ENCODE measurements around the gene TSPAN7.

Gene TSPAN7

DNA sequence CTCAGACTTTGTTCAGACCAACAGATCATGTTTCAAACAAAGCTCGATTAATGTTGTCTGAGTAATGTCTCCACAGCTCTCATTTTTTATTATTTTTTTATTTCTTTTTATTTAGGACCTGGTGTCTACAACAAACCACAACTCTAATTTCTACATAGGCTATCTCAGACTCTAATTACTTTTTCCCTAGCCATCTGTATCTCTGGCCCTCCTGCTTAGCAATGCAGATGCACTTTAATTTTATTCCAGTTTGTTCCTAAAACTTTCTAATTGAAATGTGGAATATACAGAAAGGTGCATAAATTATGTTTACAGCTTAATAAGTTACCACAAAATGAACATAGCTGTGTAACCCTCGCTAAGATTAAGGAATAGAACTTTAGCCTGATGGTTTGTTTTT, 120.8 kb downstream of the TSPAN7 start:
- Histone ChIP-seq H2AFZ (ENCODE audit: low read depth, low read length) (no peak overlapping the region), H3K4me1 (ENCODE audit: insufficient read depth, low read length) (no peaks in the 10 kb centered on the region), H3K4me3 (ENCODE audit: low read length) (no peak overlapping the region), H3K36me3 (ENCODE audit: insufficient read depth, low read length) (no peaks in the 10 kb centered on the region), H3K9me3 (ENCODE audit: low read length) (no peaks in the 10 kb centered on the region), H3K27me3 (ENCODE audit: insufficient read depth, low read length) (peaks cover 10% of the 10 kb centered on the region)

GRCh38 chrX:38692961-38693360, 131.6 kb downstream of the TSPAN7 start:
- Histone ChIP-seq H3K4me3 (ENCODE audit: low read length) (no peak overlapping the region), H3K9me3 (ENCODE audit: low read length) (no peaks in the 10 kb centered on the region), H3K4me1 (ENCODE audit: insufficient read depth, low read length) (no peaks in the 10 kb centered on the region), H2AFZ (ENCODE audit: low read depth, low read length) (no peak overlapping the region), H3K36me3 (ENCODE audit: insufficient read depth, low read length) (no peaks in the 10 kb centered on the region), H3K27me3 (ENCODE audit: insufficient read depth, low read length) (no peaks in the 10 kb centered on the region)

DNA sequence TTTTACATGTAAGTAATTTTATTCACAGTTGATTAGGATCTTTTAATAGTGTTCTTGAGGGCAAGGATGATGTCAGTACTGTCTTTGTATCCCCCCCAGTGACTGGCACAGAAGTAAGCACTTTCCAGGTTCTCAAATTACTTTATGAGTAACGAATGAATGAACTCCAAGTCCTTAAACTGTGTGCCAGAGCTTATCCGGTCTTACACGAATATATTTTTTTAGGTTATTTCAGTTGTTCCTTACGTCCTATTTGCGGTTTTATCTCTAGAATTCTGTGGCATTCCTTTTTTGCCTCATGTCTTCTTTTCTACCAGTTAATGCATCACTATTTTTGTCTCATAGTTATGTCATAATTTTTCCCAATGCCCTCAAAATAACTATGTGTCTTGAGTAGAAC, 133.1 kb downstream of the TSPAN7 start:
- Histone ChIP-seq H3K4me1 (ENCODE audit: insufficient read depth, low read length) (no peaks in the 10 kb centered on the region), H3K4me3 (ENCODE audit: low read length) (no peak overlapping the region), H2AFZ (ENCODE audit: low read depth, low read length) (no peak overlapping the region), H3K27me3 (ENCODE audit: insufficient read depth, low read length) (no peaks in the 10 kb centered on the region), H3K9me3 (ENCODE audit: low read length) (no peaks in the 10 kb centered on the region), H3K36me3 (ENCODE audit: insufficient read depth, low read length) (no peaks in the 10 kb centered on the region)

DNA sequence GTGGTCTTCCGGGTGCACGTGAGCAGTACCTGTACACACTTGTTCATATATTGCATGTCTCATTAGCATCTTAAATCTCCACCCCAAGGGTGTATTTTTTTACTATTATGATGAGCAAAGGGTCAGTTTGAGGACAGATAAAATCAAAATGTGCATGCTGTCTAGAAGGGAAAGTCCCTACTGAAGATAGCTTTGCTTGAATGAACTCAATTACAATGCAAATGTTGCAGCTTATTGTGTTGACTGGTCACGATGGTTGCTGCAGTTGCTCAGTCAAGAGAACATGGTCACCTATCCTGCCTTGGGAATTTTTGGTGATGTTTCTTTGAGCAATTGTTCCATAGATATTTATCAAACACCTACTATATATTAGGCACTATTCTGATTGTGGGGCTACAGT, 136.1 kb downstream of the TSPAN7 start:
- H2AFZ ChIP-seq (ENCODE audit: low read depth, low read length) = no peak overlapping the region
- no peaks in the 10 kb centered on the region for H3K9me3 ChIP-seq (ENCODE audit: low read length)
- H3K4me1 ChIP-seq (ENCODE audit: insufficient read depth, low read length) = peaks cover 4% of the 10 kb centered on the region
- no peak overlapping the region for H3K4me3 ChIP-seq (ENCODE audit: low read length)
- no peaks in the 10 kb centered on the region for H3K27me3 ChIP-seq (ENCODE audit: insufficient read depth, low read length)
- no peaks in the 10 kb centered on the region for H3K36me3 ChIP-seq (ENCODE audit: insufficient read depth, low read length)

DNA sequence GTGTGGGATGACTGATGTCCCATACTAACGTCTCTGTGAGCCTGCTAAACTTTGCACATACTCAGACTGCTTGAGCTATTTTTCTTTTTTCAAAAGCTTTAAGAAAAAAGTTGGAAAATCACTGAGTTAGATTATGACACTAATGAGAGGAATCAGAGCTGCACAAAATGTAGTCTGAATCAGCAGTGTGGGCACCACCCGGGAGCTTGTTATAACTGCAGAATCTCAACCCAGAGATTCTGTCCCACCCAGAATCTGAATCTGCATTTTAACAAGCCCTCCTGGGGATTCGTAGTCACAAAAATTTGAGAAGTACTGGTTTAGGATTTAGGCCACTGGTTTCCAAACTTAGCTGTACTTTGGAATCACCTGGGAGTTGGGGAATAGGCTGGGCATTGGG, 137.8 kb downstream of the TSPAN7 start:
- Histone ChIP-seq H2AFZ (ENCODE audit: low read depth, low read length) (no peak overlapping the region), H3K36me3 (ENCODE audit: insufficient read depth, low read length) (no peaks in the 10 kb centered on the region), H3K4me1 (ENCODE audit: insufficient read depth, low read length) (peaks cover 4% of the 10 kb centered on the region), H3K9me3 (ENCODE audit: low read length) (no peaks in the 10 kb centered on the region), H3K4me3 (ENCODE audit: low read length) (no peak overlapping the region), H3K27me3 (ENCODE audit: insufficient read depth, low read length) (peaks cover 2% of the 10 kb centered on the region)

DNA sequence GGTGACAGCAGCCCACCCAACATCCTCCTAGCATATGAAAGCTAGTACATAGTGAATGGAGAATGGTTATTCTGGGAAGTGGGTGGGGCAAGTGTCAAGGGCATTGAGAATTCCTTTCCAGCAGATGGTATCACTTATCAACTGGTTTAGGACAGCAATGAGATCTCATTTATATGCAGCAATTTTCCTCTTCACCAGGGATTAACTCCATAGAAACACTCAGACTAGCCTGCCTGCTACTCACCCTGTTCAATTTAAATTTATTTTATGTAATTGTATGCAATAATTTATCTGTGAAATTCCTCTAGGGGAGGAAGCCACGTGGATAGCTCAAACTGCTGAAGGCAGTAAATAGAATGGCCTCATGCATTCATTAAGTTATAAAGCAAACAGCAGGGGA, 138.4 kb downstream of the TSPAN7 start:
- Histone ChIP-seq H3K4me1 (ENCODE audit: insufficient read depth, low read length) (peaks cover 4% of the 10 kb centered on the region), H3K9me3 (ENCODE audit: low read length) (no peaks in the 10 kb centered on the region), H3K27me3 (ENCODE audit: insufficient read depth, low read length) (peaks cover 2% of the 10 kb centered on the region), H2AFZ (ENCODE audit: low read depth, low read length) (no peak overlapping the region), H3K4me3 (ENCODE audit: low read length) (no peak overlapping the region), H3K36me3 (ENCODE audit: insufficient read depth, low read length) (no peaks in the 10 kb centered on the region)

DNA sequence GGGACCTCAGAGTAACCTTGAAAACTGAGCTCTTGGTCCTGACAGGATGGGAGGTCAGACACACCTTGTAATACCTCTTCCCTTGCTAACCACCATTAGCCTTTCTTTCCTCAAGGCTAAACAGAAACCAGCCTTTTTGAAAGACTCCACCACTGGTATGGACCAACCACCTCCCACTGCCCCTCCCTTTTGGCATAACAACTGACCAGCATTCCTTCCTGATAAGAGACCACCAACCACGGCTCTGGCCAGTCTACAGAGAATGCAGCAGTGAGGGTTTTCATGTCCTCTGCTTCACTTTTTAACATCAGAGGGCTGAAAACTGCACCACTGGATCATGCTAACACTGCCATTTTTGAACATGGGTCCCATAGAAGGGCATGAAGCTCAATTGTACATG, 139.7 kb downstream of the TSPAN7 start:
- Histone ChIP-seq H3K9me3 (ENCODE audit: low read length) (no peaks in the 10 kb centered on the region), H3K27me3 (ENCODE audit: insufficient read depth, low read length) (peaks cover 2% of the 10 kb centered on the region), H2AFZ (ENCODE audit: low read depth, low read length) (no peak overlapping the region)

GRCh38 chrX:38704146-38704882, 143.0 kb downstream of the TSPAN7 start:
- H2AFZ ChIP-seq (ENCODE audit: low read depth, low read length) = no peak overlapping the region
- H3K4me3 ChIP-seq (ENCODE audit: low read length) = no peak overlapping the region
- no peaks in the 10 kb centered on the region for H3K36me3 ChIP-seq (ENCODE audit: insufficient read depth, low read length)
- peaks cover 4% of the 10 kb centered on the region for H3K4me1 ChIP-seq (ENCODE audit: insufficient read depth, low read length)
- H3K9me3 ChIP-seq (ENCODE audit: low read length) = no peaks in the 10 kb centered on the region
- H3K27me3 ChIP-seq (ENCODE audit: insufficient read depth, low read length) = peaks cover 2% of the 10 kb centered on the region

More for the DNA sequence above, 139.7 kb downstream of the TSPAN7 start:
- peaks cover 4% of the 10 kb centered on the region for H3K4me1 ChIP-seq (ENCODE audit: insufficient read depth, low read length)
- H3K4me3 ChIP-seq (ENCODE audit: low read length) = no peak overlapping the region
- no peaks in the 10 kb centered on the region for H3K36me3 ChIP-seq (ENCODE audit: insufficient read depth, low read length)

- H2AFZ ChIP-seq (ENCODE audit: low read depth, low read length) = no peak overlapping the region
- no peaks in the 10 kb centered on the region for H3K27me3 ChIP-seq (ENCODE audit: insufficient read depth, low read length)
- H3K9me3 ChIP-seq (ENCODE audit: low read length) = no peaks in the 10 kb centered on the region
- no peak overlapping the region for H3K4me3 ChIP-seq (ENCODE audit: low read length)
- no peaks in the 10 kb centered on the region for H3K36me3 ChIP-seq (ENCODE audit: insufficient read depth, low read length)
- no peaks in the 10 kb centered on the region for H3K4me1 ChIP-seq (ENCODE audit: insufficient read depth, low read length)
Observed at GRCh38 chrX:38717871-38718270, 156.5 kb downstream of the TSPAN7 start.

DNA sequence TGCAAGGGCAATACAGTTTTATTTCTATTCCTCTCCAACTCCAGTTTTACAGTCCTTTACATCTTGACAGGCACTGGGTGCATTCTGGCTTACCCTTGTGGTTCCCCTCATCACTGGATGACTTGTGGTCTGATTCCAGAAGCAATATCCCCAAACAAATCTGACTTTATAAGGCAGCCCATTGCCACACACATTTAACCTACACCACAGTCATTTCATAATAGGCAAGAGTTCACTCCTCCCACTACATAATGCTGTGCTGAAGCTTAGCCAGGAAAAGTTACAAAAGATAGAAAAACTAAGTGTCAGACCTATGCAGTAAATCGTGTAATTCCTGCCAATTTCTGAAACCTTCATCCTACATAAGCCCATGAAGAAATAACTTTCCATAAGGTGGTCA, 157.0 kb downstream of the TSPAN7 start:
- no peaks in the 10 kb centered on the region for H3K9me3 ChIP-seq (ENCODE audit: low read length)
- H3K4me1 ChIP-seq (ENCODE audit: insufficient read depth, low read length) = no peaks in the 10 kb centered on the region
- H3K4me3 ChIP-seq (ENCODE audit: low read length) = no peak overlapping the region
- no peaks in the 10 kb centered on the region for H3K36me3 ChIP-seq (ENCODE audit: insufficient read depth, low read length)
- H3K27me3 ChIP-seq (ENCODE audit: insufficient read depth, low read length) = no peaks in the 10 kb centered on the region
- H2AFZ ChIP-seq (ENCODE audit: low read depth, low read length) = no peak overlapping the region

DNA sequence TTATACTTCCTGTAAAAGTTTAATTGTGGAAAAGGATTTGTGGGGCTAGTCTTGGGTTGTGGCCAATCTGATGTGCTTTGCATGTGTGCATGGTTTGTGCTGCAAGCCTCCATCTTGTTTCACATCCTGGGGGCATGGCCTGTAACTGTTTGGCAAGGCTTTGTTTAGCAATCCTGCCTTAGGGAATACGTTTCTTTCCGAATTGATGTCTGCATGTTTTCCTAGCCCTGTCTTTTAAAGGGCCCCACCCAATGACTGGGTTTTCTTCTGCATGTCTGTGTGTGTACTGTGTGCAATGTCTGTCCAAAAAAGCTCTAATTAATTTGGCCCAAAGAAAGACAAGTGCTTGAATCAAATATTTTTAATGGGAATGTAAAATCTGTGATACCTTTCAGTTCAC, 165.3 kb downstream of the TSPAN7 start:
- no peak overlapping the region for H3K4me3 ChIP-seq (ENCODE audit: low read length)
- H3K4me1 ChIP-seq (ENCODE audit: insufficient read depth, low read length) = no peaks in the 10 kb centered on the region
- H3K27me3 ChIP-seq (ENCODE audit: insufficient read depth, low read length) = no peaks in the 10 kb centered on the region
- H3K36me3 ChIP-seq (ENCODE audit: insufficient read depth, low read length) = no peaks in the 10 kb centered on the region
- H2AFZ ChIP-seq (ENCODE audit: low read depth, low read length) = no peak overlapping the region
- H3K9me3 ChIP-seq (ENCODE audit: low read length) = no peaks in the 10 kb centered on the region

DNA sequence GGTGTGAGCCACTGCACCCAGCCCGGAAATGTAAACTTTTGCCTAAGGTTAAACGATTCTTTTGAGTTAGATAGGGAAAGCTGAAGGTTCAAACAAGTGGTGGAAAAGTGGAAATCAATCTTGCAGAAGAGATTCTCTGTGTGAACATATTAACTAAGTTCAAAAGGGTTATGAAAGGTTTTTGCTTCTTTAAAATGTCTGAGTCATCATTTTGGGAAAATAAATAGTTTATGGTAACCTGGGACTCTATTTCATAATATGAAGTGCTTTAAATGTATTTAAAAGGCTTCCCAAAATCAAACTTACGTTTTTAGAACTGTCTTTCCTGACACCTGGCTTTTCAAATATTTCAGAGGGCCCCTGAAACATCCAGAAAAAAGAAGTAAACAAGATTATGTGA, 166.3 kb downstream of the TSPAN7 start:
- no peaks in the 10 kb centered on the region for H3K9me3 ChIP-seq (ENCODE audit: low read length)
- H2AFZ ChIP-seq (ENCODE audit: low read depth, low read length) = no peak overlapping the region
- H3K4me1 ChIP-seq (ENCODE audit: insufficient read depth, low read length) = no peaks in the 10 kb centered on the region
- H3K4me3 ChIP-seq (ENCODE audit: low read length) = no peak overlapping the region
- no peaks in the 10 kb centered on the region for H3K27me3 ChIP-seq (ENCODE audit: insufficient read depth, low read length)
- no peaks in the 10 kb centered on the region for H3K36me3 ChIP-seq (ENCODE audit: insufficient read depth, low read length)

- H3K9me3 ChIP-seq (ENCODE audit: low read length) = no peaks in the 10 kb centered on the region
- no peak overlapping the region for H3K4me3 ChIP-seq (ENCODE audit: low read length)
- no peaks in the 10 kb centered on the region for H3K36me3 ChIP-seq (ENCODE audit: insufficient read depth, low read length)
- H3K27me3 ChIP-seq (ENCODE audit: insufficient read depth, low read length) = no peaks in the 10 kb centered on the region
- H3K4me1 ChIP-seq (ENCODE audit: insufficient read depth, low read length) = no peaks in the 10 kb centered on the region
- H2AFZ ChIP-seq (ENCODE audit: low read depth, low read length) = no peak overlapping the region
Observed at GRCh38 chrX:38732866-38733265, 171.5 kb downstream of the TSPAN7 start.
